ENCODE results near the gene CORO2B.
A peak's percentile ranks its signal among the peaks of the same experiment; 100 is the strongest.

Gene CORO2B, protein sequence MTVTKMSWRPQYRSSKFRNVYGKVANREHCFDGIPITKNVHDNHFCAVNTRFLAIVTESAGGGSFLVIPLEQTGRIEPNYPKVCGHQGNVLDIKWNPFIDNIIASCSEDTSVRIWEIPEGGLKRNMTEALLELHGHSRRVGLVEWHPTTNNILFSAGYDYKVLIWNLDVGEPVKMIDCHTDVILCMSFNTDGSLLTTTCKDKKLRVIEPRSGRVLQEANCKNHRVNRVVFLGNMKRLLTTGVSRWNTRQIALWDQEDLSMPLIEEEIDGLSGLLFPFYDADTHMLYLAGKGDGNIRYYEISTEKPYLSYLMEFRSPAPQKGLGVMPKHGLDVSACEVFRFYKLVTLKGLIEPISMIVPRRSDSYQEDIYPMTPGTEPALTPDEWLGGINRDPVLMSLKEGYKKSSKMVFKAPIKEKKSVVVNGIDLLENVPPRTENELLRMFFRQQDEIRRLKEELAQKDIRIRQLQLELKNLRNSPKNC

DNA sequence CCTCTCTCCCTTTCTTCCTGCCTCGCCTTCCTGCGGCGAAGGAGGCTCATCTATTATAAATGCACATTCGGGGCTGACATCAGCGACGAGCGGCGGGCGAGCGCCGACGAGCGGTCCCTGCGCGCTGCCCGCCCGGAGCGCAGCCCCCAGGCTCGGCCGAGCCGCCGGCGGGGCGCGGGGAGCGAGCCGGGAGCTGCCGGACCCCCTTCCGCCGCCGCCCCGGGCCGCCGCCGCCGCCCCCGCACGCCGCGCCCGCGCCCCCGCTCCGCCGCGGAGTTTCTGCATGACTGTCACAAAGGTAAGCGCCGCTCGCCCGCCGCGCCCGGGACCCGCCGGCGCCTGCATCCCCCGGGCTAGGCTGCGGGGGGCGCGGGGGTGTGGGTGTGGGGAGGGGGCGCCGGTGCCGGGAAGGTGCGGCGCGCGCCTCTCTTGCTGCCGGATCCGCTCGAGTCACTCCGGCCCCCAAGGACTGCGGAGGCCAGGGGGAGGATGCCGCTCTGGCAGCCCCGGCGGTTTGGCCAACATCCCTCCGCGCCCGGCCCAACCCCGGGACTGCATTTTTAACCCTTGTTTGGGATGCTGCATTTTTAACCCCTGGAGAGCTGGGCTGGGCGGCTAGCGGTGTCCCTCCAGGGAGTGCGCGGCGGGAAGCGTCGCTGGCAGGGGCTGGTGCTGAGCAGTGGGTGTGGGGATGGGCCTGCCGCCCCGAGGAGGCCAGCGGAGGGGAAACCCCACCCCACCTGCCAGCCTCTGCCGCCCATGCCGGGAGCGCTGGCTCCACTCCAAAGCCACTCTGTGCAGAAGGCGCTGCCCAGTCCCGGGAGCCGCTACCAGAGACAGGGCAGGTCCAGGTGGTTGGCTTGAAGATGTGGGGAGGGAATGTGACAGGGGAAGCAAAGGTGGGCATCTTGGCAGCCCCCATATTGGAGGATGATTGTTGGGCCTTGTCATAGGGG lies at the start of gene CORO2B:
CORO2B (plus strand) TSS at position 14 of the 956 bp plus-strand sequence; CDS start at position 284, 270 bp downstream.
- Histone ChIP-seq H3K36me3 (replicated peaks) (no peaks in the 10 kb centered on the region), H3K4me1 (peaks cover 15% of the 10 kb centered on the region), H3K4me3 (peak within 1 kb of the TSS; percentile 37), H3K27me3 (ENCODE audit: low read depth) (peaks cover 5% of the 10 kb centered on the region), H3K9me3 (no peaks in the 10 kb centered on the region)
- in situ Hi-C loops (cut with MboI; ENCODE audit: low sequenced_read_pairs), result no loop called here
- peak; percentile 50 to 77 for DNase-seq (ENCODE audit: low spot score in 2 of 2)

DNA sequence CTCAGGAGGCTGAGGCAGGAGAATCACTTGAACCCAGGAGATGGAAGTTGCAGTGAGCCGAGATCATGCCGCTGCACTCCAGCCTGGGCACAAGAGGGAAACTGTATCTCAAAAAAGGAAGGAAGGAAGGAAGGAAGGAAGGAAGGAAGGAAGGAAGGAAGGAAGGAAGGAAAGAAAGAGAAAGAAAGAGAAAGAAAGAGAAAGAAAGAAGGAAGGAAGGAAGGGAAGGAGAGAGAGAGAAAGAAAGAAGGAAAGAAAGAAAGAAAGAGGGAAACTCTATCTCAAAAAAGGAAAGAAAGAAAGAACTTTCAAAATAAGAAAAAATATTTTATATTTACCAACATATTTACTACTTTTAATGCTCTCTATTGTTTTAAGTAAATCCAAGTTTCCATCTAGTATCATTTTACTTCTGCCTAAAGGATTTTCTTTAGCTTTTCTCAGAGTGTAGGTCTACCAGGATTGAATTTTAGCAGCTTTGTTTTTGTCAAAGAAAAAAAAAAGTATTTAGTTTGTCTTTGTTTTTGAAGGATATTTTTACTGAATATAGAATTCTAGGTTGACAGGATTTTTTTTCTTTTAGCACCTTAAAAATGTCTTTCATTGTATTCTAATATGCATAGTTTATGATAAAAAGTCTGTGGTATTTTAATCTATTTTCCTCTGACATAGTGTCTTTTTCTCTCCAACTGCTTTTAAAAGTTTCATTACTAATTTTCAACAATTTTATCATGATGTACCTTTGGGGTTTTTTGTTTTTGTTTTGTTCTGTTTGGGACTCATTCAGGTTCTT lies 47.2 kb upstream of the CORO2B start:
- Histone ChIP-seq H3K36me3 (replicated peaks) (no peaks in the 10 kb centered on the region), H3K4me1 (no peaks in the 10 kb centered on the region), H3K4me3 (no peak overlapping the region), H3K27me3 (ENCODE audit: low read depth) (peaks cover 13% of the 10 kb centered on the region), H3K9me3 (0 out of 2 replicates have a peak, but pooled peaks cover 3% of the 10 kb centered on the region)
- no peak for DNase-seq (ENCODE audit: low spot score in 2 of 2)
- in situ Hi-C loops (cut with MboI; ENCODE audit: low sequenced_read_pairs), result no loop called here

DNA sequence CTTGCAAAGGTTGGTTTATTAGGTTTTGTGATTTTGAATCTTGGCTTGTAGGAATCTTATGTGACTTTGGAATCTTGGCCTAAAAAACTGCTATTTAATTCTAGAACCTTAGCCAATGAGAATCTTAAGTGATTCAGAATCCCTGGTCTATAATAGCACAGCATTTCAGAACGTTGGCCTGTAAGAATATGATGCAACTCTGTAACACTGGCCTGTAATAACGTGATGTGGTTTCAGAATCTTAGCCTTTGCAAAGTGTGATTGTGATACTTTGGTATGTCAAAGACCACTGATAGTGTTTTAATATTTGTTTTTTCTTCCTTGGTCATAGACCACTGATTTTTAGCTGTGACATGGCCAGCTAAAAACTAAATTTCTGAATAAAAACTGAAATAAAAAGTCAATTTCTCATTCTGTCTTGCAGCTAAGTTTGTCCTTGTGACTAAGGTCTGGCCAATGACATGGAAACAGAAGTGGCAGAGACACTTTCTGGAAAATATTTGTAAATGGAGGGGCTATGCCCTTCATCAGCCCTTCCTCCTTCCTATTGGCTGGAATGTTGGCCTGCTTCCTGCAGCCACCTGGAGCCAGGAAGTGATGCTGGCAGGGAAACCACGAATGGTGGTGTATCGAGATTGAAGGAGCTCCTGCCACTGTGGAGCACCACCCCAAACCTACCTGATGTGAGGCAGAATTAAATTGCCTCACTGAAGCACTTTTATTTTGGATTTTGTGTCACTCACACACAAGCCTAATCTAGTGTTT lies 42.3 kb upstream of the CORO2B start:
- H3K4me3 ChIP-seq, result no peak overlapping the region
- DNase-seq (ENCODE audit: low spot score in 2 of 2), result no peak
- peaks cover 3% of the 10 kb centered on the region for H3K27me3 ChIP-seq (ENCODE audit: low read depth)
- peaks cover 7% of the 10 kb centered on the region for H3K9me3 ChIP-seq
- H3K36me3 ChIP-seq (replicated peaks), result no peaks in the 10 kb centered on the region
- in situ Hi-C loops (cut with MboI; ENCODE audit: low sequenced_read_pairs), result no loop called here
- H3K4me1 ChIP-seq, result no peaks in the 10 kb centered on the region

DNA sequence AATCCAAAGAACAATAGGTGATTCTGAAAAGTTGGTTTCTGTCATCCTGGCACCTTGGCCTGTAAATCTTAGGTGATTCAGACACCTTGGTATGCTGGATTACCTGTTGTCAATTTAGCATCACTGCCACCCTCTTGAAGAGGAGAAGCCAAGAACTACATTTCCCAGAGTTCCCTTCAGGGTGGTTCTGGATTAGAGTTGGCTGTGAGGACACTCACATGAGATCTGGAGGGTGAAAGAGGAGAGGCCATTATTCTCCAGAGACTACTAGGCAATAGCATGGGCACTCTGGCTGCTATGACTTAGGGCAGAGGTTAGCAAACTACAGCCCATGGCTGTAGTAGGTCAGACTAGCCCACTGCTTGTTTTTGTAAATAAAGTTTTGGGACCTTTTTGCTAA lies 41.7 kb upstream of the CORO2B start:
- Histone ChIP-seq H3K4me3 (no peak overlapping the region), H3K27me3 (ENCODE audit: low read depth) (peaks cover 3% of the 10 kb centered on the region), H3K4me1 (no peaks in the 10 kb centered on the region), H3K36me3 (replicated peaks) (no peaks in the 10 kb centered on the region), H3K9me3 (peaks cover 7% of the 10 kb centered on the region)
- DNase-seq (ENCODE audit: low spot score in 2 of 2), result no peak
- in situ Hi-C loops (cut with MboI; ENCODE audit: low sequenced_read_pairs), result no loop called here

DNA sequence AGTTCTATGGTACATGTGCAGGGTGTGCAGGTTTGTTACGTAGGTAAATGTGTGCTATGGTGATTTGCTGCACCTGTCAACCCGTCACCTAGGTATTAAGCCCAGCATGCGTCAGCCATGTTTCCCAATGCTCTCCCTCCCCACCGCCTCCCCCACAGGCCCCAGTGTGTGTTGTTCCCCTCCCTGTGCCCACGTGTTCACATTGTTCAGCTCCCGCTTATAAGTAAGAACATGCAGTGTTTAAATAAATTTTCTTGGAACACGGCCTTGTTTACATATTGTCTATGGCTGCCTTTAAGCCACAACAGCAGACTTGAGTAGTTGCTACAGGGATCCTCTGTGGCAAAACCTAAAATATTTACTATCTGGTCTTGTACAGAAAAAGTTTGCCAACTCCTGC lies 41.3 kb upstream of the CORO2B start:
- DNase-seq (ENCODE audit: low spot score in 2 of 2), result no peak
- H3K27me3 ChIP-seq (ENCODE audit: low read depth), result peaks cover 3% of the 10 kb centered on the region
- no peak overlapping the region for H3K4me3 ChIP-seq
- in situ Hi-C loops (cut with MboI; ENCODE audit: low sequenced_read_pairs), result no loop called here
- peaks cover 7% of the 10 kb centered on the region for H3K9me3 ChIP-seq
- no peaks in the 10 kb centered on the region for H3K36me3 ChIP-seq (replicated peaks)
- H3K4me1 ChIP-seq, result no peaks in the 10 kb centered on the region

DNA sequence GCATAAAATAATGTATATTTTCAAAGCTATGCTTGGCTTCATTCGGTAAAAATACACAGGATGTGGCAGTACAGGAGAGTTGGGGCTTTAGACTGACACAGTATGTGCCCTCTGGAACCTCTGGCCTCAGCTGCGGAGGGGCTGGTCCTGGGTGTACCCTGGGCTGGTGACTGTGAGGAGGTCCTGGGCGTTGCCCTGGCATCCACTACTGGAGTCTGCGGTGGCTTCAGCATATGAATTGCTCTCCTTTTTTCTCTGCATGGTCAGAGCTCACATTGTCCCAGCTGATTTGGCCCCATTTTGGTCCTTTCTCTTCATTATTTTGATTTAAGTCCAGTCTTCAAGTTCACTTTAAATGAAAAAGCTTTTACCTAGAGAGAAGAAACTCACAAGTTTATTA lies 40.5 kb upstream of the CORO2B start:
- no peak for DNase-seq (ENCODE audit: low spot score in 2 of 2)
- in situ Hi-C loops (cut with MboI; ENCODE audit: low sequenced_read_pairs), result no loop called here
- no peak overlapping the region for H3K4me3 ChIP-seq
- no peaks in the 10 kb centered on the region for H3K4me1 ChIP-seq
- H3K9me3 ChIP-seq, result peaks cover 4% of the 10 kb centered on the region
- H3K36me3 ChIP-seq (replicated peaks), result no peaks in the 10 kb centered on the region
- H3K27me3 ChIP-seq (ENCODE audit: low read depth), result peaks cover 3% of the 10 kb centered on the region; the same call in 1 of the 2 replicates

DNA sequence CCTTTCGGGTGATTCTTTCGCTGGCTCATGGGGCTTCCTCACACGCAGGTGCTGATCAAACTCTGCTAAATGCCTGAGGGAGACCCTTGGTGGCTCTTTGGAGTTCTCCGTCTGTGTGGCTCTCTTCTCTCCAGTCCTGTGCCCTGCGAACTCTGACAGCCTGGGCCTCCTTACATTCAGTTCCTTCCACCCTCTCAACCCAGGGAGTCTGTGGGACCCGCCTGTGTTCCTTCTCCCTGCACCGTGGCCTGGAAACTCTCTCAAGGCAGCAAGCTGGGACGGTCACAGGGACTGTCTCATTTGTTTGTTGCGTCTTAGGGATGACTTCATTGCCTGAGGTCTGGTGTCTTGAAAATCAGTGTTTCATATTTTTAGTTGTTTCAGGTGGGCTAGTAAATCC lies 37.0 kb upstream of the CORO2B start:
- Histone ChIP-seq H3K36me3 (replicated peaks) (no peaks in the 10 kb centered on the region), H3K9me3 (peaks cover 4% of the 10 kb centered on the region), H3K27me3 (ENCODE audit: low read depth) (peaks cover 3% of the 10 kb centered on the region), H3K4me1 (no peaks in the 10 kb centered on the region), H3K4me3 (no peak overlapping the region)
- DNase-seq (ENCODE audit: low spot score in 2 of 2), result no peak
- in situ Hi-C loops (cut with MboI; ENCODE audit: low sequenced_read_pairs), result no loop called here

DNA sequence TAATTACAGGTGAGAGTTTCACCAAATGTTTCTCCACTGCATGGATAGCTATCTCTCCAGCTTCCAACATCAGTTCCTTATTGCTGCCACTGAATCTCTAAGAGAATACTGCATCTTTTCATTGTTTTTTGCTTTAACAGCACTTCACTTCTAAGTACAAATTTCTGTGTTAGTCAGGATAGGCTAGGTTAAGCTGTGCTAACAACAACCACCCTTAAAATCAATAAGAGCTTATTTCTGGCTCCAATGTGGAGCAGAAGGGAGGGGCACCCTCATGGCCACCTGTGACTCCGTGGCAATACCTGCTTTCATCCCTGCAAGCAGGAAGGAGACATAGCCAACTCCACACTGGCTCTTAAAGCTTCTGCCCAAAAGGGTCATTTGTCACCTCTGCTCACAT lies 36.4 kb upstream of the CORO2B start:
- no peaks in the 10 kb centered on the region for H3K4me1 ChIP-seq
- no peak for DNase-seq (ENCODE audit: low spot score in 2 of 2)
- H3K27me3 ChIP-seq (ENCODE audit: low read depth), result peaks cover 3% of the 10 kb centered on the region
- H3K4me3 ChIP-seq, result no peak overlapping the region
- H3K9me3 ChIP-seq, result peaks cover 4% of the 10 kb centered on the region
- in situ Hi-C loops (cut with MboI; ENCODE audit: low sequenced_read_pairs), result no loop called here
- H3K36me3 ChIP-seq (replicated peaks), result no peaks in the 10 kb centered on the region

DNA sequence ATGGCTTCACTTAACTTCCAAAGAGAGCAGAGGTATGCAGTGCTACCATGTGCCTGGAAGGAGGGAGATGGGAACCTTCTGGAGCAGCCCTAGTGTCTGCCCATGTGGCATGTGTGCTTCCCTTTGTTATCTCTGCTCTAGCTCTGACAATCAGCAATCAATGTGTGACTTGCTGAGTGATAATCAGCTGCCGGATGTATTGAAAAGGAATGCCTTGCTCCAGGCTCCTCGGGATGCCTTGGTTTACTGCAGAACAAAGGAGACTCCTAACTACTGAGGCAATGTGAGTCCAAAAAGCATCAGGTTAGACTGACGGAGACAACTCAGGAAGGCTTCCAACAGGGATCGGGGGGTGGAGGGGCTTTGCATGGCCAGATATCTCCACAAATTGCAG lies 36.0 kb upstream of the CORO2B start:
- no peak for DNase-seq (ENCODE audit: low spot score in 2 of 2)
- peaks cover 4% of the 10 kb centered on the region for H3K9me3 ChIP-seq
- peaks cover 4% of the 10 kb centered on the region for H3K27me3 ChIP-seq (ENCODE audit: low read depth)
- H3K4me1 ChIP-seq, result no peaks in the 10 kb centered on the region
- H3K36me3 ChIP-seq (replicated peaks), result no peaks in the 10 kb centered on the region
- in situ Hi-C loops (cut with MboI; ENCODE audit: low sequenced_read_pairs), result no loop called here
- H3K4me3 ChIP-seq, result no peak overlapping the region

DNA sequence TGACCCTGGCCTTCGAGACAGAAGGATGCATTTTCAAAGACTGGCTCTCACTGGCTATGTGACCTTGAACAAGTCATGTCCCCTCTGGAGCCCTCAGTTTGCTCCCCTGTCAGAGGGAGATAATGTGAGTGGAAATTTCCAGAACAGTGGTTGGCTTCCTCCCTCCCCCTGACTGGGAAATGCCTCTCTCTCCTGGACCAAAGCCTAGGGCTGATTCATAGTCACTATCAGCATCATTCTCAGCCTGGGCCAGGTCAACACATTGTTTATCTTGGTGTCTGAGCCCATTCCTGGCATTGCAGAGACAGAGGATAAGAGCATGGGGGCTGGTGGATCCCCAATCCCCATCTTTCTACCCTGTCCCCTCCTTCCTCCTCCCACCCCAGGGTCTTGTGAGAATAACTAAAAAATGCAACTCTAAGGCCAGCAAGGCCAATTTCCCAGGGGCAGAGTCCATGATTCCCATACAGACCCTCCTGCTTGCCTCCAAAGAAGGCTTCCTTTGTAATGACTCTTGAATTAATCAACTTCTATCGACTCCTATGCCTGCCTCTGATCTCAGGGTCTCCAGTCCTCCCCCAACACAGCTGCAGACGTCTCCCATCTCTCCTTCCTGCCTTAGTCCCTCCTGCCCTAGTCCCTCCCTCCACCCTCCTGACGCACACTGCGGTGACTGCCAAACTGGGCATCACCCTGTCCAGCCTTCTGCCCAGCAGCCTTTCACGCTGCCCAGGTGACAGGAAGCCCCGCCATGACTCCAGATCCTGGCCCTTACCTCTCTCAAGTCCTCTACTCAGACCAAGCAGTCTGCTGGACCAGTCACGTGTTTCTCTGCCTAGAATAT lies 35.4 kb upstream of the CORO2B start:
- Histone ChIP-seq H3K4me1 (no peaks in the 10 kb centered on the region), H3K9me3 (peaks cover 4% of the 10 kb centered on the region), H3K36me3 (replicated peaks) (no peaks in the 10 kb centered on the region), H3K27me3 (ENCODE audit: low read depth) (peaks cover 8% of the 10 kb centered on the region), H3K4me3 (no peak overlapping the region)
- in situ Hi-C loops (cut with MboI; ENCODE audit: low sequenced_read_pairs), result no loop called here
- no peak for DNase-seq (ENCODE audit: low spot score in 2 of 2)

DNA sequence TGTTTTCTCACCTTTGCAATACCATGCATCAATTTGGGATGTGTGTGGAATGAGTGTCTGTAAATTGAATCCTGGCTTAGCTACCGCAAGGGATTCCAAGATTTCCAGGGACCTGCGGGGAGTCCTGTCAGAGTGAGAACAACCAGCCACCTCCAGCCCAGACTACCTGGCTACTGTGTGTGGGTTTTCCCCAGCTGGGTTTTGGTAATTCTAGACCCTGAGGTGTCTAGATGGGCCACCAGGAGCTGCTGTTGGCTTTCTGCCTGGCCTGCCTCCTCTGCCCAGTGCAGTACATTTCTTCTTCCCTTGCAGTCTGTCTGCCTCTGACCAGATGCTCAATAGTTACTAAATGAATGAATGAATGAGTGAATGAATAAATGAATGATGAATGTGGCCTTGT lies 32.5 kb upstream of the CORO2B start:
- no peaks in the 10 kb centered on the region; the same call in 1 of the 2 replicates for H3K9me3 ChIP-seq
- H3K4me3 ChIP-seq, result no peak overlapping the region
- in situ Hi-C loops (cut with MboI; ENCODE audit: low sequenced_read_pairs), result no loop called here
- no peaks in the 10 kb centered on the region for H3K36me3 ChIP-seq (replicated peaks)
- no peak for DNase-seq (ENCODE audit: low spot score in 2 of 2)
- peaks cover 25% of the 10 kb centered on the region for H3K27me3 ChIP-seq (ENCODE audit: low read depth)
- H3K4me1 ChIP-seq, result no peaks in the 10 kb centered on the region

DNA sequence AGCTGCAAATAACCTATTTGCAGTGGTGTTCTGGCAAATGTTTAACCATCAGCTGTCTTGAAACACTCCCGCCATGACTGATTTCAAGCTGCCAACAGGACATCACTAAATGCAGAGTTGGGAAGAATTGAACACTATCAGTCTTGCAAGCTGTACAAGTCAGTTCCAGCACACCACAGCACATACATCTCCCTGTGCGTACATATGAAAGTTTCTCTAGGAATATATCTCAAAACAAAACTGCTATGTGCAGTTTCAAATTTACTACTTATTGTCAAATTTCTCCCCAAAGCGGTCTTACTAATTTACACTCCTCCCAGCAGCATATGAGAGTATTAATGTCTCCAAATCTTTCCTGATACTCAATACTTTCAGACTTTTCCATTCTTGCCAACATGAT lies 30.4 kb upstream of the CORO2B start:
- in situ Hi-C loops (cut with MboI; ENCODE audit: low sequenced_read_pairs), result no loop called here
- Histone ChIP-seq H3K4me1 (no peaks in the 10 kb centered on the region), H3K4me3 (no peak overlapping the region), H3K36me3 (replicated peaks) (no peaks in the 10 kb centered on the region), H3K27me3 (ENCODE audit: low read depth) (peaks cover 25% of the 10 kb centered on the region), H3K9me3 (no peaks in the 10 kb centered on the region; the same call in 1 of the 2 replicates)
- no peak for DNase-seq (ENCODE audit: low spot score in 2 of 2)

All from HAP-1 (cell line).